Measurements from ENCODE around the gene LMAN1L.
A peak's percentile ranks its signal among the peaks of the same experiment; 100 is the strongest.

The LMAN1L gene

DNA sequence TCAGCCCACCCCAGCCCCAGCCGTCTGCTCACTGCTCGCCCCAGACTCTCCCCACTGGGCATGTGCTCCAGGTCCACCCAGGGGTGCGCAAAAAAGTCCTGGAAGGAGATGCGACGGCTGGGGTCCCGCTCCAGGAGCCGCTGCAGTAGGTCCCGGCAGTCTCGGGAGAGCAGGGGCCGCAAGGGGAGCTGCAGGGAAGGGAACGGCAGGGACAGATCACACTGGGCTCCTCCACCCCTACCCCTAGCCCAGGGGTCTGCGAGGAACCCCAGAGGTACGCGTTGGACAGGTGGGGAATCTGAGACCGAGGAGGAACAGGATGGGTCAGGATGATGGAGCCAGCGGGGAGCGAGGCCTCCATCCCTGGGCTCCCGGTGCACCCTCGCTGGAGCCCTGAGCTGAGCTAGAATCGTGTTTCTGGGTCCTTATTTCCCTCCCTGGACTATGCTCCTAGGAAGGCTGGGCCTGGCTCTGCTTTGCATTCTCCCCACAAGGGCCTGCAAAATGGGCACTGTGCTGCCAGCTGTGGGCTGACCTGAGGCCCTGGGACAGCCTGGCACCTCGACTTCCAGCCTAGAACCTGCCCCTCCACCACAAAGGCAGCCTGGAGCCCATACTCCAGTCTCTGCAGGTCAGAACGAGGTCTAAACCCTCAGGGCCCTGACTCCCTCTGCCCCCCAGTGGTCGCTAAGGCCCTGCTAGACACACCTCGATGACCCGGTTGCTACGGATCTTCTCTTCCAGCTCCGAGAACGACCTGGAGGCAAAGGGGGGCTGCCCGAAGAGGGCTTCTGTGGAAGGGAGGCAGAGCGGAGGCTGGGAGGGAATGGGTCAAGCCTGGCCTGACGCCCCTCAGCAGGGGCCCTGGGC lies 27.1 kb downstream of the LMAN1L start:
- DNase-seq = no peak

GRCh38 chr15:74840851-74841775 lies 28.5 kb downstream of the LMAN1L start:
- no peak for DNase-seq

DNA sequence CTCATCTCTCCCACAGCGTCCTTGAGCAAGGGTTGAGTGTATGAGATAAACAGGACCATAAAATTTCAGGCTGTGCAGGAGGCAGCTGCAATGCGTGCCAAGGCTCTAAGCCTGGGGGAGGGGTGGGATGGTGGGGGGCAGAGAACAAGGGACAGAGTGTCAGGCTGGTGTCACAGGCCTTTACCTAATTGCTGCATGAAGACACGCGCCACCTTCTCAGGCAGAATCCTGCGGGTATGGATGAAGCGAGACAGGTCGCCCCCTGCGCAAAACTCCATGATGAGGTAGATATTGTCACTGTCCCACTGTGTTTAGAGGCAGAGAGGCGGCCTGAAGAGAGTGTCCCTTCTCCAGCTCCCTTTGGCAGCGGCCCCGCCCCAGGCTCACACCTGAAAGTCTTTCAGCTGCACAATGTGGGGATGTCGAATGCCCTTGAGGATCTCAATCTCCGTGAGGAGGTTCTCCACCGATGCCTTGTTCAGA lies 29.3 kb downstream of the LMAN1L start:
- no peak for DNase-seq

- DNase-seq = peak; percentile 94 to 96
Measured at GRCh38 chr15:74842581-74843444, 30.2 kb downstream of the LMAN1L start, which contains the start of gene ULK3. ULK3 (minus strand) TSS chr15:74843156; CDS start chr15:74843105, 51 bp downstream.

- DNase-seq = no peak
Measured at GRCh38 chr15:74843445-74843828, 30.8 kb downstream of the LMAN1L start.

DNA sequence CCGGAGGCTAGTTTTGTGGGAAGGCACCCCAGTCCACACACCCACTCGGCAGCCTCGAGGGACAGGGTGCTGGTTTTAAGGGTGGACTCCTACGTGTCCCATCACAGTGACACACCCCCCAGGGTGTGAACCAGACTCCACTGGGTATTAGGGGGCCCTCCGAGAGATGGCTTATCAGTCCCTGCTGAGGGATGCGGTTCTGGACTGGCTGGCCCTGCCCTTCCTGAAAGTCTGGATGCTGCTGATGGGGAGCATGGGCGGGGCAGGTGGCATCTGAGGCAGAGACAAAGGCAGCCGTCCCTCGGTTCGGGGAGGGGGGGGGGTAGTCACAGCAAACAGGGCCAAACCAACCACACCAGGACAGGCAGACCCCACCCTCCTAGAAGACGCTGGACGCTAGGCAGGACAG lies 31.3 kb downstream of the LMAN1L start:
- DNase-seq = peak; percentile 14 to 25

- no peak for DNase-seq
Measured at GRCh38 chr15:74844319-74845207, 31.9 kb downstream of the LMAN1L start.

- DNase-seq = peak; percentile 62 to 63
Measured at GRCh38 chr15:74845208-74845568, 32.6 kb downstream of the LMAN1L start.

- no peak for DNase-seq
Measured at GRCh38 chr15:74845581-74845980, 32.9 kb downstream of the LMAN1L start.

- DNase-seq = no peak
Measured at GRCh38 chr15:74847432-74847831, 34.8 kb downstream of the LMAN1L start.

DNA sequence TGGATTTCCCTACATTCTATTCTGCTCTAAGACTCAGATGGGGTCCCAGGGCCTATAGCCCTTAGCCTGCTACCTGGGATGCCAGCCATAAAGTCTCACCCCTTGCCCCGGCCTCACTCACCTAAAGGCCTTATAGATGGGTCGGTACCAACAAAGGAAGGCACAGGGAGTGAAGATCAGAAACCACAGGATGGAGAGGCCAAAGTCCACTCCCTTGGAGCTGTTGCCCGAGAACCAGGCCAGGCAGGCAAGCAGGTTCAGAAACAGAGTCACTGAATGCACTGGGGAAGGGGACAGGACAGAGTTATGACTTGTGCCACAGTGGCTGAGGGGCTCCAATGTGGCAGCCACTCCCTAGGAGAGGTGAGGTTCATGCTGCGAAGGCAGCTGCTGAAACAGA lies 37.8 kb downstream of the LMAN1L start:
- no peak for DNase-seq

- DNase-seq = no peak
Measured at GRCh38 chr15:74851960-74852359, 39.3 kb downstream of the LMAN1L start.

- DNase-seq = no peak
Measured at GRCh38 chr15:74854453-74855022, 41.9 kb downstream of the LMAN1L start.

- DNase-seq = no peak
Measured at GRCh38 chr15:74855857-74856256, 43.2 kb downstream of the LMAN1L start.

- no peak for DNase-seq
Measured at GRCh38 chr15:74856537-74856936, 43.9 kb downstream of the LMAN1L start.

GRCh38 chr15:74857082-74857655 lies 44.5 kb downstream of the LMAN1L start:
- DNase-seq = no peak

GRCh38 chr15:74857671-74858368 lies 45.2 kb downstream of the LMAN1L start:
- no peak for DNase-seq

DNA sequence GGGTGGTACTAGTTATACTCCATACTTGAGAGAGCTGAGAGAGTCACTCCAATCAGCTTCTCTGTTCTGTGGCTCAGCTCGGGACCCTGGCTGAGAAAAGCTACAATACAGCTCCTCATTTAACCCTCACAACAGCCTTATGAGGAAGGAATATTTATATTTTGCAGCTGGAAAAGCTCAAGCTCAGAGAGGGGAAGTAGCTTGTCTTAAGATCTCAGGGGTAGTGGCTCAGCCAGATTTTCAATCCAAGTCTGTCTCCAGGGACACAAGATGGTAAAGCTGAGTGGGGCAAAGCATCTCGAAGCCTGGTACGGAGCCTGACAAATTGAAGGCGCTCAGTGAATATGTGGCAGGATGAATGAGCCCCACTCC lies 45.7 kb downstream of the LMAN1L start:
- no peak for DNase-seq

DNA sequence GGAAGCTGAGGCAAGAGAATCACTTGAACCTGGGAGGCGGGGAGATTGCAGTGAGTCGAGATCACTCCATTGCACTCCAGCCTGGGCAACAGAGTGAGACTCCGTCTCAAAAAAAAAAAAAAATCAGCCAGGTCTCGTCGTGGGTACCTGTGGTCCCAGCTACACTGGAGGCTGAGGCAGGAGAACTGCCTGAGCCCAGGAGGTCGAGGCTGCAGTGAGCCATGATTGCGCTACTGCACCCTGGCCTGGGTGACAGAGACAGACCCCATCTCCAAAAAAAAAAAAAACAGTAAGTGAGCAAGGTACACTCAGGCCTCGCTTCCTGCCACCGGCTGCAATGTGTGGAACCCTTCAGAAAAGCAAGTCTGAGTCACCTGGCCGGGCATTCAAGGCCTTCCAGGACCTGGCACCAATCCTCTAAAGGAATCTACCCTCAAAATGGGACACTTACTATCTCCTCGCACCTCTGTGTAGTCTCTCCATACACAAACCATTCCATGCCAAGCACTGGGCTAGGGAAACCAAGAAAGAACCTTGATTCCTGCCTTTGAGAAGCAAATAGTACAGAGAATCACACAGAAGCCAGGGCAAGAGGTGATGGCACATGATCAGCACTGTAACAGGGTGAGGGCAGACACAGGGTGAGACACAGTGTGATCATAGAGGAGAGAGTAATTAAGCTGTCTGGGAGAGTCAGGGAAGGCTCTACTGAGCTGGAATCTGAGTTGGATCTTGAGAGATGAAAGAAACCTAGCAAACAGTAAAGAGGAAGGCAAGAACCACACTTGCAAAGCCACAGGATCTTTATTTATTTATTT lies 50.8 kb downstream of the LMAN1L start:
- no peak for DNase-seq
